GM19351 (cell line): Measurements from ENCODE around the gene TPPP2.

Experiments
- ATAC-seq: cut with Tn5 transposase; IDR thresholded peaks from one replicate; pipeline ENCODE4 v1.9.1; 2021; ENCODE audit warnings: mild to moderate bottlenecking, moderate library complexity; ENCODE audit not compliant: unreplicated experiment

The TPPP2 gene

GRCh38 chr14:21056520-21057163, 26.6 kb downstream of the TPPP2 start:
- no peak for ATAC-seq

- no peak for ATAC-seq
Measured at GRCh38 chr14:21057803-21058675, 28.0 kb downstream of the TPPP2 start, which contains the start of gene RNASE8. Gene RNASE8, plus strand, starts transcription at chr14:21057822. Its CDS starts 71 bp downstream, at chr14:21057893.

- ATAC-seq = no peak
Measured at GRCh38 chr14:21058903-21059302, 28.9 kb downstream of the TPPP2 start.

- ATAC-seq = no peak
Measured at GRCh38 chr14:21059842-21060613, 30.0 kb downstream of the TPPP2 start.

GRCh38 chr14:21060614-21061346, 30.8 kb downstream of the TPPP2 start:
- no peak for ATAC-seq

- ATAC-seq = no peak
Measured at GRCh38 chr14:21061347-21061668, 31.3 kb downstream of the TPPP2 start.

- ATAC-seq = no peak
Measured at GRCh38 chr14:21063479-21063878, 33.5 kb downstream of the TPPP2 start.

- ATAC-seq = no peak
Measured at GRCh38 chr14:21066882-21067502, 37.0 kb downstream of the TPPP2 start.

- no peak for ATAC-seq
Measured at GRCh38 chr14:21068521-21069387, 38.7 kb downstream of the TPPP2 start.

GRCh38 chr14:21069388-21070082, 39.5 kb downstream of the TPPP2 start:
- ATAC-seq = no peak

GRCh38 chr14:21070083-21070609, 40.1 kb downstream of the TPPP2 start, which contains the start of gene ARHGEF40:
Gene ARHGEF40, plus strand, starts transcription at chr14:21070304. Its CDS starts 93 bp downstream, at chr14:21070397.
- no peak for ATAC-seq

GRCh38 chr14:21070610-21071224, 40.7 kb downstream of the TPPP2 start:
- ATAC-seq = peak; percentile 18

GRCh38 chr14:21071225-21072030, 41.4 kb downstream of the TPPP2 start:
- peak; percentile 64 for ATAC-seq

- ATAC-seq = no peak
Measured at GRCh38 chr14:21072031-21072473, 42.0 kb downstream of the TPPP2 start.

- ATAC-seq = no peak
Measured at GRCh38 chr14:21072781-21073339, 42.8 kb downstream of the TPPP2 start.

GRCh38 chr14:21073921-21074320, 43.9 kb downstream of the TPPP2 start:
- ATAC-seq = no peak
